ENCODE data around the gene TMEM131. TPM values are rescaled to one million over a fixed set of nuclear protein-coding genes. Genes with fewer than 3 reads are reported as not detected.

The TMEM131 gene
- total and polyA plus RNA-seq, 2 of the 8 experiments (the other 6 are each of a cell fraction or from before 2014, with no cell fraction given): 9.7 to 22.9 TPM

DNA sequence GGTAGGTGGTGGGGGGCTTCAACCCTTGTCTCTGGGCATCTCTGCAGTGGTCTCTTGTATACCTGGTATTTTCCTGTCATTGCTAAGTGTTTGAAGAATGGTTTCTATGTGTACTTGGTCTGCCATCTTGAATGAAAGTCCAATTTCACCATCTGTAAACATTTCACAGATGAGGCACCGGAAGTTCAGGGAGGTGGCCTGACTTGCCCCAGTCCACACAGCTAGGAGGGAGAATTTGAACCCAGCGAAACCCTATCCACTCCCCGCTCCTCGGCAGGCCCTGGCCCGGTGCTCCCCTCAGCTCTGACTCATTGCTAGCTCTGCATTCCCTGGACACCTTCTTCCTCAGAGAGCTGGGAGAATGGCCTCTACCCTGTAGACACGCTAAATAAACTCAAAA is 251.8 kb downstream of the TMEM131 start:
- DNase-seq (ENCODE audit: low read depth in 1 of 2, low spot score in 2 of 2): no peak
- no peak overlapping the region for H2AK5ac ChIP-seq (ENCODE audit: low read depth, low read length)
- H3K4me3 ChIP-seq (ENCODE audit: extremely low read depth in 1 of 4, insufficient read depth in 2 of 4, low read depth in 3 of 4, low read length in 4 of 4): no peak overlapping the region
- FAIRE-seq: no peak
- no peak overlapping the region for H3K23ac ChIP-seq (ENCODE audit: insufficient read length)
- no peaks in the 10 kb centered on the region for H3K36me3 ChIP-seq (ENCODE audit: control insufficient read depth in 2 of 4, insufficient read depth in 4 of 4, low read length in 3 of 4)
- H3K27me3 ChIP-seq (replicated peaks in 1 of 4; ENCODE audit: control insufficient read depth in 3 of 4, extremely low read depth in 1 of 4, insufficient read depth in 3 of 4, low read length in 3 of 4): no peaks in the 10 kb centered on the region
- CTCF ChIA-PET (ENCODE audit: partially characterized antibody): interaction anchor here (0.7 to 10.1 kb wide), 12 partner anchors 9 to 426 kb away, joined by 3 to 149 read pairs (median 4); partner anchors contain the start of gene ZAP70
- no peak overlapping the region for H2BK20ac ChIP-seq (ENCODE audit: low read length)
- peaks cover 0 to 2% (median 0%) of the 10 kb centered on the region in 4 experiments; a peak in 1 of 7 replicates for H3K4me1 ChIP-seq (replicated peaks in 1 of 4; ENCODE audit: control insufficient read depth in 3 of 4, insufficient read depth in 4 of 4, low read length in 3 of 4)
- POLR2A ChIA-PET (ENCODE audit: partially characterized antibody): interaction anchor here (0.7 kb wide), 1 partner anchor 98 kb away, joined by 3 read pairs; the partner anchor contains the start of gene COX5B
- no peak overlapping the region for H2BK120ac ChIP-seq (replicated peaks; ENCODE audit: low read depth, low read length)
- no peak overlapping the region for H3K27ac ChIP-seq (ENCODE audit: low read depth, low read length)
- 100% methylated on average over 6 of the region's 6 CpGs; no CpG with 5 or more reads in 1 of the 2 experiments for WGBS, 2 experiments (ENCODE audit: extremely low coverage in 1 of 2, insufficient coverage in 1 of 2, insufficient read length in 1 of 2, insufficient replicate concordance in 2 of 2, low coverage in 1 of 2, low lambda C conversion rate in 2 of 2, missing lambda C conversion rate in 1 of 2)
- H2BK12ac ChIP-seq (ENCODE audit: low read depth, low read length): no peak overlapping the region
- H3K23me2 ChIP-seq (ENCODE audit: low read depth, low read length): no peaks in the 10 kb centered on the region
- H4K20me1 ChIP-seq (replicated peaks in 1 of 2; ENCODE audit: control insufficient read depth in 1 of 2, insufficient read depth in 2 of 2, low read length in 2 of 2): no peaks in the 10 kb centered on the region
- no peak overlapping the region for H4K91ac ChIP-seq (replicated peaks; ENCODE audit: insufficient read length, low read length)
- H4K5ac ChIP-seq (ENCODE audit: insufficient read length, low read depth, low read length): no peak overlapping the region
- no peaks in the 10 kb centered on the region for H3K79me1 ChIP-seq (ENCODE audit: low read depth, low read length)
- no peak overlapping the region; the same call in 1 of the 2 replicates for H4K8ac ChIP-seq (ENCODE audit: extremely low read depth, insufficient read depth, low read length)
- no peak overlapping the region for H2BK5ac ChIP-seq (ENCODE audit: low read depth, low read length)
- no peak overlapping the region for H2AFZ ChIP-seq (ENCODE audit: low read length)
- H3K79me2 ChIP-seq (ENCODE audit: control insufficient read depth in 1 of 2, insufficient read depth in 2 of 2, low read length in 2 of 2): no peaks in the 10 kb centered on the region
- no peak overlapping the region for H3K14ac ChIP-seq (ENCODE audit: insufficient read length)
- no peak overlapping the region for H2BK15ac ChIP-seq (ENCODE audit: low read length)
- H3K56ac ChIP-seq (replicated peaks; ENCODE audit: insufficient read length, low read depth, low read length): no peak overlapping the region
- no peak overlapping the region for H3K9ac ChIP-seq (replicated peaks in 1 of 4; ENCODE audit: extremely low read depth in 1 of 4, low read depth in 3 of 4, low read length in 3 of 4)
- no peaks in the 10 kb centered on the region for H3K9me3 ChIP-seq (ENCODE audit: insufficient read depth in 2 of 2, low read depth in 1 of 2, low read length in 1 of 2)
- H3K18ac ChIP-seq (ENCODE audit: extremely low read depth, low read length): no peak overlapping the region
- H3K4me2 ChIP-seq (ENCODE audit: insufficient read depth in 1 of 2, low read depth in 2 of 2, low read length in 2 of 2): no peak overlapping the region
- H3K4ac ChIP-seq (replicated peaks; ENCODE audit: insufficient read length, low read depth, low read length): no peak overlapping the region

Data from H1 (cell line).